CD4-positive, CD25-positive, alpha-beta regulatory T cell (primary cell): ENCODE data around the gene CASP10. TPM values are rescaled to one million over a fixed set of nuclear protein-coding genes. Genes with fewer than 3 reads are reported as not detected.

Experiments
- ATAC-seq, 2 donors: fragments of 150-1000 bp; cut with Tn5 transposase; one replicate each; pipeline ENCODE4 v1.10.0; 2021; ENCODE audit warnings: low read depth in 2 of 2, moderate number of reproducible peaks in 2 of 2, moderate library complexity in 1 of 2
- DNase-seq, 3 donors: peaks; one replicate each; pipeline versions ENCODE4 v3.0.0 to v3.0.0-alpha.2; 2012 to 2022; ENCODE audit warnings: mixed read lengths in 1 of 3
- H3K27ac ChIP-seq: one replicate; pipeline ENCODE4 v1.7.0; 2013; ENCODE audit warnings: mild to moderate bottlenecking, low read length; ENCODE audit not compliant: insufficient read depth, poor library complexity, severe bottlenecking
- H3K27me3 ChIP-seq: one replicate; pipeline ENCODE4 v1.7.0; 2013; ENCODE audit warnings: low read length; ENCODE audit not compliant: control insufficient read depth, insufficient read depth
- H3K36me3 ChIP-seq: one replicate; pipeline ENCODE4 v1.7.0; 2013; ENCODE audit warnings: mild to moderate bottlenecking, low read length, moderate library complexity; ENCODE audit not compliant: control insufficient read depth, insufficient read depth
- H3K4me1 ChIP-seq: 2 replicates; pipeline ENCODE4 v1.7.0; 2013; ENCODE audit warnings: mild to moderate bottlenecking, low read length; ENCODE audit not compliant: insufficient read depth, control insufficient read depth, poor library complexity, severe bottlenecking
- H3K4me3 ChIP-seq: one replicate; pipeline ENCODE4 v1.7.0; 2013; ENCODE audit warnings: low read depth, mild to moderate bottlenecking, low read length, moderate library complexity
- H3K9me3 ChIP-seq, 2 experiments: 1 replicate in 1 of 2; 2 replicates in 1 of 2; pipeline ENCODE4 v1.7.0; 2013; ENCODE audit warnings: low read length in 2 of 2, mild to moderate bottlenecking in 1 of 2, moderate library complexity in 1 of 2; ENCODE audit not compliant: control insufficient read depth in 2 of 2
- H3K27ac Mint-ChIP-seq, 3 donors: one replicate each; pipeline ENCODE4 v1.8.0; 2020 to 2022; ENCODE audit warnings: mild to moderate bottlenecking in 3 of 3, mixed read lengths in 3 of 3, moderate library complexity in 2 of 3
- H3K27me3 Mint-ChIP-seq: one replicate; pipeline ENCODE4 v1.8.0; 2022; ENCODE audit warnings: mild to moderate bottlenecking, mixed read lengths
- H3K36me3 Mint-ChIP-seq: one replicate; pipeline ENCODE4 v1.8.0; 2020; ENCODE audit warnings: mixed read lengths
- H3K4me1 Mint-ChIP-seq, 4 donors: one replicate each; pipeline ENCODE4 v1.8.0; 2020 to 2022; ENCODE audit warnings: mixed read lengths in 4 of 4, mild to moderate bottlenecking in 1 of 4
- H3K4me3 Mint-ChIP-seq, 4 donors: one replicate each; pipeline ENCODE4 v1.8.0; 2020 to 2022; ENCODE audit warnings: mild to moderate bottlenecking in 4 of 4, mixed read lengths in 4 of 4, moderate library complexity in 3 of 4
- H3K9me3 Mint-ChIP-seq, 7 donors: one replicate each; pipeline ENCODE4 v1.8.0; 2020 to 2022; ENCODE audit warnings: mixed read lengths in 7 of 7, mild to moderate bottlenecking in 3 of 7, moderate library complexity in 2 of 7
- polyA plus RNA-seq, 4 donors: library from polyadenylated mRNA; unstranded; fragments of 300-500 nt; fragmentation: Illumina TruSeq; gene quantifications; one replicate each; pipeline ENCODE4 v1.2.3, GENCODE V29; 2021
- total RNA-seq: library from RNA; stranded (reverse); gene quantifications from one replicate; pipeline ENCODE4 v1.2.3, GENCODE V29; 2022

CASP10 gene
- total and polyA plus RNA-seq, 5 donors from 2014 or later: 4.4 to 15.1 (median 6.0) TPM

DNA sequence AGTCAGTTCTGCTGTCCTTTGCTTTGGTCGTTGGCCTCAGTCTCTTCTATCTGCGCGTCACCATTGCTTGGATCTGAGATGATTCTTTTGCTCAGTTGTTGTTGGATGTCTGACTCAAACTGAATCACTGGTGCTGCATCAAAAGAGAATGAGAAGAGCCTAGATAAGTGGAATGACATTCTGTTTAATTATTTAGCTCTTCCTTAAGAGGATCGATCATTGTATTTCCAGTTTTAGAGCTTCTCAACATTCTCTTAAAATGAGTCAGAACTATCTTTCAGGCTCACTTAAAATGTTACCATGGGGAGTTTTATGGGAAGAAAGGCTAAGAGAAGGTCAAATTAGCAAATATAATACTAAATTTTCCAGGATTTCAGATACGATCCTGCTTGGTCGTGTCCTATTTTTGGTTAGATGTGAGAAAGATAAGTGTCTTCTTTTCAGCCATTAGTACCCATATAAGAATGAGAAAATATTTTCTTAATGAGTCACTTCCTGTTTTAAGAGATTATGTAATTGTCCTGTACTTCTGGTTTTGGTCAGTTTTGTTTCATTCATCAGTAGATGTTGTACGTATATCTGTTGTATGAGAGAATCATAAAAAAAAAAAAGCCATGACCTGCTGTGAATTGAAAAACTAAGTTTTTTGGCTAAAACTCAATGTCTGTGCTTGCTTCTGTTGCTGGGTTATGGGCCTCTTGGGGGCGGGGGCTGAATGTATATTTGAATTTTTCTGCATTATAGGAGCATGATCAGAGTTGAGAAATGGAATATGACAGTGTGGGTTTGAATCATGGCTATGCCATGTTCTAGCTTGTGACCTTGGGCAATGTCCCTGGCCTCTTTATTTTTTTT lies 31.6 kb upstream of the CASP10 start:
- H3K4me3 ChIP-seq: peak overlapping the region; percentile 34
- no peaks in the 10 kb centered on the region for H3K9me3 ChIP-seq
- H3K27ac ChIP-seq: peak overlapping the region; percentile 76
- Mint-ChIP-seq H3K4me1 (peaks cover 25 to 47% (median 40%) of the 10 kb centered on the region in 4 donors), H3K36me3 (peaks cover 45% of the 10 kb centered on the region), H3K4me3 (peak overlapping the region in 3 of 4 donors; percentile 22 to 36 (median 35)), H3K9me3 (no peaks in the 10 kb centered on the region), H3K27ac (peak overlapping the region; percentile 32 to 89 (median 86)), H3K27me3 (no peaks in the 10 kb centered on the region)
- H3K27me3 ChIP-seq: no peaks in the 10 kb centered on the region
- DNase-seq (peak in 1 of 3 donors; percentile 12), ATAC-seq (peak; percentile 54 to 60)
- peaks cover 25% of the 10 kb centered on the region for H3K4me1 ChIP-seq
- H3K36me3 ChIP-seq: peaks cover 72% of the 10 kb centered on the region

- peak overlapping the region; percentile 50 to 81 (median 61) for H3K27ac Mint-ChIP-seq
- Histone ChIP-seq H3K27ac (peak overlapping the region; percentile 76), H3K9me3 (no peaks in the 10 kb centered on the region), H3K36me3 (peaks cover 76% of the 10 kb centered on the region), H3K4me1 (peaks cover 25% of the 10 kb centered on the region), H3K27me3 (no peaks in the 10 kb centered on the region), H3K4me3 (no peak overlapping the region)
- no peak for ATAC-seq
- H3K9me3 Mint-ChIP-seq: no peaks in the 10 kb centered on the region
- H3K27me3 Mint-ChIP-seq: no peaks in the 10 kb centered on the region
- peaks cover 25 to 45% (median 38%) of the 10 kb centered on the region in 4 donors for H3K4me1 Mint-ChIP-seq
- no peak overlapping the region for H3K4me3 Mint-ChIP-seq
- peaks cover 39% of the 10 kb centered on the region for H3K36me3 Mint-ChIP-seq
- DNase-seq: no peak
These were observed 30.4 kb upstream of the CASP10 start for GRCh38 chr2:201152517-201152916.

DNA sequence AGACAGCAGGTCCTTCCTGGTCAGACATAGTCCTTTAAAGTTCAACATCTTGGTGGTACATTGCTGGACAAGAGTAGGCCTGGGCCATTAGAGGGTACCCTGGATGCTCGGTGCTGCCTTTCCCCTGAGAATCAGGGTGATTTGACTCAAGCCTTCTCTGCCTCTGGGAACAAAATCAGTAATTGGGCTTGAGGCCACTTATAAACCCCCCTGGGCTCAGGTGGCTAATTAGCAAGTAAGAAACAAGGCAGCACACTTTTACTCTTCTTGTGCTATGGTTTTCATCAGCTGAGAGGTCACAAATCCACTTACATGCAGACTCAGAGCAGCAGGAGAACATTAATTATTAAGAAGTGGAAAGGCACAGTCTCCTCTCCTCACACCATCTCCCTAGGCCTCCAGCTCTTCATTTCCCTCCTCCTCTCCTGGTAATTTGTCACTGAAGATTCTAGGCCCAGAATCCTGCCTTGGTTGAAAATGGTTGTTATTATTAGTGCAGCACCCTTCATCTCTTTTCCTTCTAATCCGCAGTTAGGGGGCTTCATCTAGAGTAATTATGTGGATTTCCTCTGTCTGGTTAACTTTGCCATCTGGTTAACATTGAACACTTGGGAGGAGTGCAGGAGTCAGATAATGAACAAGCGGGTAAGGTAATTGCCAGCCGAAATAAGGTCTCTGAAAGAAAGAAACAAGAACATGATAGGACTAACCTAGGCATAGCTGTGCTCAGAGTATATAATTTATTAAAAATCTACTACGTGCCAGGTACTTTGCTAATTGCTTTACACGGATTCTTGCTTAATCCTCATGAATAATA lies 29.7 kb upstream of the CASP10 start:
- no peak for ATAC-seq
- no peaks in the 10 kb centered on the region for H3K9me3 ChIP-seq
- H3K4me1 Mint-ChIP-seq: peaks cover 24 to 52% (median 44%) of the 10 kb centered on the region in 4 donors
- peaks cover 32% of the 10 kb centered on the region for H3K4me1 ChIP-seq
- no peak for DNase-seq
- H3K27me3 Mint-ChIP-seq: no peaks in the 10 kb centered on the region
- H3K27me3 ChIP-seq: no peaks in the 10 kb centered on the region
- H3K4me3 ChIP-seq: no peak overlapping the region
- no peaks in the 10 kb centered on the region for H3K9me3 Mint-ChIP-seq
- no peak overlapping the region for H3K4me3 Mint-ChIP-seq
- peaks cover 79% of the 10 kb centered on the region for H3K36me3 ChIP-seq
- peak overlapping the region; percentile 21 to 82 (median 50) for H3K27ac Mint-ChIP-seq
- H3K36me3 Mint-ChIP-seq: peaks cover 46% of the 10 kb centered on the region
- H3K27ac ChIP-seq: peak overlapping the region; percentile 76

DNA sequence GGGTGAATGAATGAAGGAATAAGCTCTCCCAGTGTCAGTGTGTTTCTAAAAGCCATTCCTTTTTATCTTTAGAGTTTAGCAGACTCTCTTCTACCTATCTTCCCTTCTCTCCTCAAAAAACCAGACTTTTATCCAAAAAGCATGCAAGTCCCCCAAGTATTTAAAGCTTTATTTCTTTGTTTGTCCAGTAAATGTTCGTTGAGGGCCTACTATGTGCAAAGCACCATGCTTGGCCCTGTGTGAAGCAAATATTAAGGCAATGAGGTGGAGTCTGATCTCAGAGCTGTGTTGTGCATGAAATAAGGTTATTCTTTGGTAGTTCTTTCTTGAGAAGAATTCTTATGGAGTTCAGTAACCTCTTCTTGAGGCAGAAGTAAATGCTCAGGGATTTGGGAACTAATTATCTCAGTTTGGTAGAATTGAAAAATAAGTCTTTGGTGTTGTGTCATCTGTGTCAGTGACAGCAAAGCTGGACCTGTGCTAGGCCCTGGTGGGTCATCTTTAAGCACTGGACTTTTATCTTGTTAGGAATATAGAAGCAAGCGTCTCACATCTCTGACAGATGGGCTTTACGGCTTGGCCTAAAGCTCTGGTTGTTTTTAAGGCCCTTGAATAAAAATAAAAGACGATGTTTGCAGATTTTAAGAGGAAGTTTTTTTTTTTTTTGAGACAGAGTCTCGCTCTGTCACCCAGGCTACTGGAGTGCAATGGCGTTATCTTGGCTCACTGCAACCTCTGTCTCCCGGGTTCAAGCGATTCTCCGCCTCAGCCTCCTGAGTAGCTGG lies 28.1 kb upstream of the CASP10 start:
- no peaks in the 10 kb centered on the region for H3K27me3 Mint-ChIP-seq
- peaks cover 36% of the 10 kb centered on the region for H3K4me1 ChIP-seq
- H3K36me3 ChIP-seq: peaks cover 74% of the 10 kb centered on the region

DNA sequence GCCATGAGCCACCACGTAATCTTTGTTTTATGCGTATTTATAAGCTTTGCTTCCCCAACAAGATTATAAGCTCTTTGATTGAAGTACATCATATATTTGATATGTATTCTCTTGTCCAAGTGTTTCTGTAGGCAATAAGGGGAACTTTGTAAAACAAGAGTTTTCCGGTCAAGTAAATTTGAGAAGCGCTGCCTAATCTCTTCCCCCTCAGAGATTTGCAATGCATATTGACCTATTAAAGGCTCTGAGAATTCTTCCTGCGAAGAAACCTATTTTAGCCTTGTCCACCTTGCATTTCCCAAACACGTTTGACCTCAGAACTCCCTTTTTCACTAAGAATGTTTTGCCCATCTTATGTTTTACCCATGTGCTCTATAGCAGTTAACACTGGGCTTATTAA lies 26.9 kb upstream of the CASP10 start:
- peaks cover 16 to 38% (median 34%) of the 10 kb centered on the region in 4 donors for H3K4me1 Mint-ChIP-seq
- H3K9me3 ChIP-seq: no peaks in the 10 kb centered on the region
- H3K36me3 Mint-ChIP-seq: peaks cover 54% of the 10 kb centered on the region
- H3K27me3 ChIP-seq: no peaks in the 10 kb centered on the region
- no peak overlapping the region for H3K27ac ChIP-seq
- ATAC-seq: no peak
- no peak for DNase-seq
- no peaks in the 10 kb centered on the region for H3K9me3 Mint-ChIP-seq
- H3K27me3 Mint-ChIP-seq: no peaks in the 10 kb centered on the region
- H3K4me3 ChIP-seq: no peak overlapping the region
- H3K36me3 ChIP-seq: peaks cover 76% of the 10 kb centered on the region
- no peak overlapping the region for H3K4me3 Mint-ChIP-seq
- peak overlapping the region in 1 of 3 donors; percentile 25 for H3K27ac Mint-ChIP-seq
- peaks cover 27% of the 10 kb centered on the region for H3K4me1 ChIP-seq

More for the DNA sequence above, 28.1 kb upstream of the CASP10 start:
- DNase-seq: no peak
- ATAC-seq: no peak
- H3K27ac Mint-ChIP-seq: peak overlapping the region in 2 of 3 donors; percentile 25 to 78
- H3K36me3 Mint-ChIP-seq: peaks cover 51% of the 10 kb centered on the region
- Histone ChIP-seq H3K9me3 (no peaks in the 10 kb centered on the region), H3K27me3 (no peaks in the 10 kb centered on the region), H3K4me3 (no peak overlapping the region), H3K27ac (no peak overlapping the region)
- no peaks in the 10 kb centered on the region for H3K9me3 Mint-ChIP-seq
- H3K4me3 Mint-ChIP-seq: no peak overlapping the region
- peaks cover 22 to 46% (median 42%) of the 10 kb centered on the region in 4 donors for H3K4me1 Mint-ChIP-seq

GRCh38 chr2:201156640-201157039 lies 26.3 kb upstream of the CASP10 start:
- Histone ChIP-seq H3K4me1 (peaks cover 21% of the 10 kb centered on the region), H3K27ac (peak overlapping the region; percentile 23), H3K4me3 (no peak overlapping the region), H3K36me3 (peaks cover 76% of the 10 kb centered on the region), H3K9me3 (no peaks in the 10 kb centered on the region), H3K27me3 (no peaks in the 10 kb centered on the region)
- ATAC-seq: no peak
- no peaks in the 10 kb centered on the region for H3K27me3 Mint-ChIP-seq
- DNase-seq: no peak
- peaks cover 10 to 32% (median 28%) of the 10 kb centered on the region in 4 donors for H3K4me1 Mint-ChIP-seq
- H3K9me3 Mint-ChIP-seq: no peaks in the 10 kb centered on the region
- peak overlapping the region in 1 of 3 donors; percentile 87 for H3K27ac Mint-ChIP-seq
- H3K4me3 Mint-ChIP-seq: no peak overlapping the region
- peaks cover 48% of the 10 kb centered on the region for H3K36me3 Mint-ChIP-seq

- no peaks in the 10 kb centered on the region for H3K27me3 ChIP-seq
- H3K4me1 ChIP-seq: peaks cover 15% of the 10 kb centered on the region
- ATAC-seq (peak in 1 of 2 donors; percentile 12), DNase-seq (no peak)
- peak overlapping the region; percentile 78 to 93 (median 87) for H3K27ac Mint-ChIP-seq
- H3K27me3 Mint-ChIP-seq: no peaks in the 10 kb centered on the region
- peaks cover 77% of the 10 kb centered on the region for H3K36me3 ChIP-seq
- H3K9me3 Mint-ChIP-seq: no peaks in the 10 kb centered on the region
- peaks cover 47% of the 10 kb centered on the region for H3K36me3 Mint-ChIP-seq
- H3K9me3 ChIP-seq: no peaks in the 10 kb centered on the region
- peak overlapping the region; percentile 48 for H3K27ac ChIP-seq
- H3K4me3 ChIP-seq: no peak overlapping the region
- H3K4me1 Mint-ChIP-seq: peaks cover 9 to 26% (median 25%) of the 10 kb centered on the region in 4 donors
- H3K4me3 Mint-ChIP-seq: peak overlapping the region in 1 of 4 donors; percentile 28
These were observed 25.2 kb upstream of the CASP10 start for GRCh38 chr2:201157694-201158093.
